Loucy (cell line): Measurements from ENCODE around the gene XPO5.

Source experiments
- H2AFZ ChIP-seq: fragments of 200-600 bp; sonication (generic); 2 replicates; pipeline ENCODE4 v1.6.0; 2016; ENCODE audit warnings: antibody characterized with exemption, mild to moderate bottlenecking, low read length, moderate library complexity
- H3F3A ChIP-seq: fragments of 200-600 bp; 2 replicates; pipeline ENCODE4 v1.6.0; 2016; ENCODE audit warnings: antibody characterized with exemption, low read depth, mild to moderate bottlenecking
- H3K27me3 ChIP-seq: fragments of 200-600 bp; sonication (generic); 2 replicates; pipeline ENCODE4 v1.6.1; 2014; ENCODE audit warnings: low read length, mild to moderate bottlenecking; ENCODE audit not compliant: insufficient read depth, poor library complexity, severe bottlenecking
- H3K36me3 ChIP-seq: fragments of 200-600 bp; sonication (generic); 2 replicates; pipeline ENCODE4 v1.6.1; 2016; ENCODE audit warnings: low read length; ENCODE audit not compliant: insufficient read depth
- H3K4me1 ChIP-seq: fragments of 200-600 bp; sonication (generic); 2 replicates; pipeline ENCODE4 v1.5.1; 2014; ENCODE audit warnings: low read length, mild to moderate bottlenecking; ENCODE audit not compliant: insufficient read depth, poor library complexity, severe bottlenecking
- H3K4me2 ChIP-seq: fragments of 200-600 bp; sonication (generic); 2 replicates; pipeline ENCODE4 v1.6.0; 2014; ENCODE audit warnings: antibody characterized with exemption, low read length, low read depth, mild to moderate bottlenecking; ENCODE audit not compliant: poor library complexity, severe bottlenecking
- H3K4me3 ChIP-seq: fragments of 200-600 bp; sonication (generic); 2 replicates; pipeline ENCODE4 v1.5.1; 2014; ENCODE audit warnings: low read length, mild to moderate bottlenecking, mixed read lengths; ENCODE audit not compliant: poor library complexity, severe bottlenecking
- H3K79me2 ChIP-seq: fragments of 200-600 bp; sonication (generic); 2 replicates; pipeline ENCODE4 v1.6.1; 2014; ENCODE audit warnings: low read length; ENCODE audit not compliant: insufficient read depth
- H3K9ac ChIP-seq: fragments of 200-600 bp; sonication (generic); 2 replicates; pipeline ENCODE4 v1.6.0; 2014; ENCODE audit warnings: mild to moderate bottlenecking, low read depth, low read length, moderate library complexity; ENCODE audit not compliant: poor library complexity, severe bottlenecking
- H3K9me2 ChIP-seq: fragments of 200-600 bp; sonication (generic); replicated peaks from 2 replicates; pipeline ENCODE4 v1.6.1; 2016; ENCODE audit warnings: low read depth, low read length, mixed read lengths
- H3K9me3 ChIP-seq: fragments of 200-600 bp; sonication (generic); 2 replicates; pipeline ENCODE4 v1.6.1; 2014; ENCODE audit warnings: mild to moderate bottlenecking, antibody characterized with exemption, low read length, low read depth; ENCODE audit not compliant: insufficient read depth
- H4K20me1 ChIP-seq: fragments of 200-600 bp; sonication (generic); 2 replicates; pipeline ENCODE4 v1.6.0; 2014; ENCODE audit warnings: antibody characterized with exemption, low read length, mild to moderate bottlenecking; ENCODE audit not compliant: insufficient read depth, poor library complexity, severe bottlenecking
- EZH2phosphoT487 ChIP-seq: fragments of 200-600 bp; IDR thresholded peaks from 2 replicates; pipeline ENCODE4 v1.6.1; 2018; ENCODE audit warnings: antibody characterized with exemption, mild to moderate bottlenecking, moderate library complexity, borderline replicate concordance
- TF ChIP-seq, protein P1 (sequence below): fragments of 200-600 bp; sonication (generic); conservative IDR thresholded peaks from 2 replicates; pipeline ENCODE4 v1.5.1; 2014; ENCODE audit warnings: mild to moderate bottlenecking, antibody characterized with exemption, low read length

Gene XPO5

DNA sequence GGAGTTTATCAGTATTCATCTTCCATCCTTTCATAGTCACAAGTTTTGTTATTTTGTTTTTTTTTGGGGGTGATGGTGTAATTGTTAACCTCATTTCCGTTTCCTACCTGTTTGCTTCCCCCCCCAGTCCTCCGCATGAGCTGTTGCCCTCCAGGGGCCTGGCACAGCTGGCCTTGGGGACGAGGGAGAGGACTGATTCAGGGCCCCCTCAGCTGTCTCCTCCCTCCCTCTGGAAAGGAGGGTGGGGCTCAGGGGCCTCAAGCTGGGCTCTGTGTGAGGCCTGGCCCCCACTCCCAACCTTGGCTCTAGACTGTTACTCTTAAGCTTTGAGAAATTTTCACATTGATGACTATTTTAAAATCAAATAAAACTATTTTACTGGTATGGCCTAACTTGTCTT is 69.7 kb downstream of the XPO5 start:
- H3K9ac ChIP-seq: no peak overlapping the region
- H3K4me2 ChIP-seq: no peak overlapping the region
- TF ChIP-seq EZH2phosphoT487: no peak
- TF ChIP-seq, protein P1, sequence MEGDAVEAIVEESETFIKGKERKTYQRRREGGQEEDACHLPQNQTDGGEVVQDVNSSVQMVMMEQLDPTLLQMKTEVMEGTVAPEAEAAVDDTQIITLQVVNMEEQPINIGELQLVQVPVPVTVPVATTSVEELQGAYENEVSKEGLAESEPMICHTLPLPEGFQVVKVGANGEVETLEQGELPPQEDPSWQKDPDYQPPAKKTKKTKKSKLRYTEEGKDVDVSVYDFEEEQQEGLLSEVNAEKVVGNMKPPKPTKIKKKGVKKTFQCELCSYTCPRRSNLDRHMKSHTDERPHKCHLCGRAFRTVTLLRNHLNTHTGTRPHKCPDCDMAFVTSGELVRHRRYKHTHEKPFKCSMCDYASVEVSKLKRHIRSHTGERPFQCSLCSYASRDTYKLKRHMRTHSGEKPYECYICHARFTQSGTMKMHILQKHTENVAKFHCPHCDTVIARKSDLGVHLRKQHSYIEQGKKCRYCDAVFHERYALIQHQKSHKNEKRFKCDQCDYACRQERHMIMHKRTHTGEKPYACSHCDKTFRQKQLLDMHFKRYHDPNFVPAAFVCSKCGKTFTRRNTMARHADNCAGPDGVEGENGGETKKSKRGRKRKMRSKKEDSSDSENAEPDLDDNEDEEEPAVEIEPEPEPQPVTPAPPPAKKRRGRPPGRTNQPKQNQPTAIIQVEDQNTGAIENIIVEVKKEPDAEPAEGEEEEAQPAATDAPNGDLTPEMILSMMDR: no peak
- no peaks in the 10 kb centered on the region for H3K9me3 ChIP-seq
- H3K36me3 ChIP-seq: peaks cover 33% of the 10 kb centered on the region; the same call in 1 of the 2 replicates
- H3K4me3 ChIP-seq: no peak overlapping the region
- no peak overlapping the region for H2AFZ ChIP-seq
- H3K79me2 ChIP-seq: no peaks in the 10 kb centered on the region
- H3F3A ChIP-seq: peaks cover under 1% of the 10 kb centered on the region; the same call in 1 of the 2 replicates
- no peaks in the 10 kb centered on the region for H3K4me1 ChIP-seq
- no peaks in the 10 kb centered on the region for H3K9me2 ChIP-seq
- H4K20me1 ChIP-seq: no peaks in the 10 kb centered on the region
- no peaks in the 10 kb centered on the region for H3K27me3 ChIP-seq

DNA sequence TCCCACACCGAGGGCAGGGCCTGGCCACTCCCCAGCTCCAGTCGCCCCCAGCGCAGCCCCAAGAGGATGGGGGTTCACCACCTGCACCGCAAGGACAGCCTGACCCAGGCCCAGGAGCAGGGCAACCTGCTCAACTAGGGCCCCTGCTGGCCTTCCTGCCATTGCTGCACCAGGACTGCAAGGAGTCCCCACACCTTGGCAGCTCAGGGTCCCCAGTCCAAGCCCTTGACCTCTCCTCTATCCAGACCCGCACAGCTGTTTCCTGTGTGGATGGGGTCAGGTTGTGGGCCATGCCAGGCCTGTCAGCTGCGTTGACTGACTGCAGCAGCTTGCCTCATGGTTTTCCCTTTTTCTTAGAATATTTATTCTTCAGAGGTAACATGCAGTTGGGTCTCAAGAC is 70.1 kb downstream of the XPO5 start:
- Histone ChIP-seq H2AFZ (no peak overlapping the region), H3K79me2 (no peaks in the 10 kb centered on the region), H3K27me3 (no peaks in the 10 kb centered on the region), H3K4me2 (no peak overlapping the region), H4K20me1 (no peaks in the 10 kb centered on the region), H3K36me3 (peaks cover 37% of the 10 kb centered on the region; the same call in 1 of the 2 replicates), H3K9me2 (no peaks in the 10 kb centered on the region), H3K4me1 (no peaks in the 10 kb centered on the region), H3K4me3 (no peak overlapping the region), H3K9me3 (no peaks in the 10 kb centered on the region), H3F3A (no peaks in the 10 kb centered on the region), H3K9ac (no peak overlapping the region)
- TF ChIP-seq, protein P1: no peak
- TF ChIP-seq EZH2phosphoT487: no peak

DNA sequence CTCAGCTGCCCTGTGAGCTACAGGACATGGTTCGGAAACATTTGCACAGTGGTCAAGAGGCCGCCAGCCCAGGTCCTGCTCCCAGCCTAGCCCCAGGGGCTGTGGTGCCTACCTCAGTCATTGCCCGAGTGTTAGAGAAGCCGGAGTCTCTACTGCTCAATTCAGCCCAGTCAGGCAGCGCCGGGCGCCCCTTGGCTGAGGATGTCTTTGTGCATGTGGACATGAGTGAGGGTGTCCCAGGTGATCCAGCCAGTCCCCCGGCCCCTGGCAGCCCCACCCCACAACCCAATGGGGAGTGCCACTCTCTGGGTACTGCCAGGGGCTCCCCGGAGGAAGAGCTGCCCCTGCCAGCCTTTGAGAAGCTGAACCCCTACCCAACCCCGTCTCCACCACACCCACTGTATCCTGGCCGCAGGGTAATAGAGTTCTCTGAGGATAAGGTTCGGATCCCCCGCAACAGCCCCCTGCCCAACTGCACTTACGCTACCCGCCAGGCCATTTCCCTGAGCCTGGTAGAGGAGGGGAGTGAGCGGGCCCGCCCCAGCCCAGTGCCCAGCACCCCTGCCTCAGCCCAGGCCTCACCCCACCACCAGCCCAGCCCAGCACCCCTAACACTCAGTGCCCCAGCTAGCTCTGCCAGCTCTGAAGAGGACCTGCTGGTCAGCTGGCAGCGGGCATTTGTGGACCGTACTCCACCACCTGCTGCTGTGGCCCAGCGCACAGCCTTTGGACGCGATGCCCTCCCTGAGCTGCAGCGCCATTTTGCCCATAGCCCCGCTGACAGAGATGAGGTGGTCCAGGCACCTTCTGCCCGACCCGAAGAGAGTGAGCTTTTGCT is 70.9 kb downstream of the XPO5 start:
- Histone ChIP-seq H3K9me3 (no peaks in the 10 kb centered on the region), H4K20me1 (no peaks in the 10 kb centered on the region), H3K9me2 (no peaks in the 10 kb centered on the region), H3K4me3 (no peak overlapping the region), H3K36me3 (peaks cover 44% of the 10 kb centered on the region; the same call in 1 of the 2 replicates), H3K27me3 (no peaks in the 10 kb centered on the region), H3K4me1 (no peaks in the 10 kb centered on the region), H3F3A (no peaks in the 10 kb centered on the region), H3K9ac (no peak overlapping the region), H2AFZ (no peak overlapping the region), H3K79me2 (no peaks in the 10 kb centered on the region), H3K4me2 (no peak overlapping the region)
- TF ChIP-seq EZH2phosphoT487: no peak
- TF ChIP-seq, protein P1: no peak
